ENCODE measurements around the gene HADH.

DNA sequence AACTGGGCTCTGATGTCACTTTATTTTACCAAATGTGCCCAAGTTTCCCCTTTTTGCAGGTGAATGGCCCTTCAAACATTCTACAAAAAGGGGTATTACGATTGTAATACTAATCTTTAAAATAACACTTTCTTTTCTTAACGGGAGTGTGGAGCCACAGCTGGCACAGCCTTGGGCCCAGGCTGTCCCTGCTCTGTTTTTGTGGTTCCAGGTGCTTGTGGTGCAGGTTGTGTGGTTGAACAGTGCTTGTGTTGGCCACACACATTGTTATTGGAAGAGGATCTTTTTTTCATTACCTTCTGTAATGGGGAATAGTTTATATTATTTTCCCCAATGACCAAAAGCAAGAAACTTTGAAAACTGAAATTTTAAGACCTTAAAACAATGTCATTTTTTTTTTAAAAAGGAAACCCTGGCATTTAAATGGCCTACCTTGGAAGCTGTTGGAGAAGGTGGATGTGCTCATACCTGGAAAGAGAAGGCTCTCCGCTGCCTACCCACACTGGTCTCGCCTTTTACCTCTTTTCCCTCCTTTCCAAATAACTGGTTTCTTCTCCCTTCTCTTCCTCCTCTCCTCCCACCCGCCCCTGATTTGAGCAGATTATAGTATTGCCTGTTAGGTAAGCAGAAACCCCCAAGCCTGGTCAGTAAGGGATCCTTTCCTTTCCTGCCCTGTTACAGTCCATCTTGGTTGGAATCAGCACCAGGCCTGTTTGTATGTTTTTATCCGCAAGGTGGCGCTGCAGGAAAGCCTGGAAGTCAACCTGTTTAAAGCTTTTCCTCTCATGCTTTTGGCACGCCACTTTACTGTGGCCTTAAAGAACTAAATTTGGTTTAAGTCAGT is 28.6 kb downstream of the HADH start:
- TF ChIP-seq EZH2 (IDR thresholded peaks at IDR 0.05; ENCODE audit: insufficient read depth, poor library complexity, severe bottlenecking) = no peak
- no peak for TF ChIP-seq EZH2phosphoT487 (IDR thresholded peaks at IDR 0.05; ENCODE audit: insufficient read depth, low read depth)
